NCI-H526 (cell line): ENCODE data around the gene KNDC1.
"Not testable (repeated sequence)": the region's sequence is repeated elsewhere in the genome, so short reads cannot be mapped to it uniquely, and the experiment has no call there.

Experiments
- DNase-seq, 2 experiments: peaks; one replicate each; lab custom pipeline; 2025; lab: John Stamatoyannopoulos, UW

KNDC1 gene

DNA sequence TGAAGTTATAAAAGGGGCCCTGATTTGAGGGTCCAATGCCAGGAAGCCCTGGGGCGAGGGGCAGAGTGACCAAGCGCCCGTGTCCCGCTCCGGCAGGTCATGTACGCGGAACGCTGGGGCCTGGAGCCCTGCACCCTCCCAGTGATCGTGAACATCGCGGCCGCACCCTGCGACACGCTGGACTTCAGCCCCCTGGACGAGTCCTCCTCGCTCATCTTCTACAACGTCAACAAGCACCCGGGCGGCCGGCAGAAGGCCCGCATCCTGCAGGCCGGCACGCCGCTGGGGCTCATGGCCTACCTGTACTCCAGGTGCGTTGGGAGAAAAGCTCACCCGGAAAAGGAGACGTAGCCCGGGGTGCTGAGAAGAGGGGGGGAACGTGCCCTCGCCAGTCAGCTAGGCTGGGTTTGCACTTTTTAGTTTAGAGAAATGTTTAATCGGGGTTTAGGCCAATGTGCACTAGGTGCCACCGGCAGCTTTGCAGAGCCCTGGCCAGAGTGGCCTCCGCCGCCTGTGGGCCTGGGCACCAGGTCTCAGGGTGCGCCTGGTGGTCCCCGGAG is 47.1 kb downstream of the KNDC1 start:
- no peak for DNase-seq

DNA sequence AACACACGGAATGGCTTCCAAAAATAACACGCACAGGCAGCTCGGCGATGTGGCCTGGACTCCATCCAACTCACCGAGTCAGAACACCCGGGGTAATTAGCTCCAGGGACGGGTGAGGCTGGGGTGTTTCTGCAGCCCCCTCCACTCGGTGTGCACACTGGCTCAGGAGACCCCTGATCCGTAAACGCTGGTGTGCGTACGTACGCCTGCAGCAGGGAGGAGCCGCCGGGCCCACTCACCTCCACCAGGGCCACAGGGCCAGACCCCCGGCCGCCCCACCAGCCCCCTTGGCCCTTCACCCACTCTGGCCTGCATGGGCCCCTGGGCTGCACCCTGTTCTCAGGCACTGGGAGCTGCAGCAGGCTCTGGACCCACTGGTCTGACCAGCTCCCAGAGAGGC is 47.6 kb downstream of the KNDC1 start:
- DNase-seq = no peak

DNA sequence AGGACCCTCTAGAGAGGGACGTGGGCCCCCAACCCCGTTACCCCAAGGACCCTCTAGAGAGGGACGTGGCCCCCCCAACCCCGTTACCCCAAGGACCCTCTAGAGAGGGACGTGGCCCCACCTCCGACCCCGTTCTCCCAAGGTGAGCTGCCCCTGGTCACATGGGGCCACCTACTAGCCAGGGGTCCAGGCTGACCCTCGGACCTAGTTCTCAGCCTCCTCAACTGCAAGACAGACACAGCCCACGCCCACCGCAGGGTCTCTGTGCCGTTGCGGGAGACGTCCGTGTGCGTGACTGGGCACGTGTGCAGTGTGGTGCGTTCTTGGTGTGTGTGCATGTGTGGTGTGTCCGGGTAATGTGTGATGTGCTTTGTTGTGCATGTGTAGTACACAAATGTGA is 48.4 kb downstream of the KNDC1 start:
- DNase-seq = no peak

DNA sequence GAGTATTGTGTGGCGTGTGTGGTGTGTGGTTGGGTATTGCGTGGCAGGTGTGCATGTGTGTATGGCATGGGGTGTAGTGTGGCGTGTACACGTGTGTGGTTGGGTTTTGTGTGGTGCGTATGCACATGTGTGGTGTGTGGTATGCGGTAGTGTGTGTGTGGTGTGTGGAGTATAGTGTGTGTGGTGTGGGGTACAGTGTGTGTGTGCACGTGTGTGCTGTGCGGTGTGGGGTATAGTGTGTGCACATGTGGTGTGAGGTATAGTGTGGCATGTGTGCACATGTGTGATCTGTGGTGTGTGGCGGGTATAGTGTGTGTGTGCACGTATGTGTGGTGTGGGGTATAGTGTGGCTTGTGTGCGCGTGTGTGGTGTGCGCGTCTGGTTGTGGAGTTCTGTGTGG is 49.1 kb downstream of the KNDC1 start:
- no peak for DNase-seq

DNA sequence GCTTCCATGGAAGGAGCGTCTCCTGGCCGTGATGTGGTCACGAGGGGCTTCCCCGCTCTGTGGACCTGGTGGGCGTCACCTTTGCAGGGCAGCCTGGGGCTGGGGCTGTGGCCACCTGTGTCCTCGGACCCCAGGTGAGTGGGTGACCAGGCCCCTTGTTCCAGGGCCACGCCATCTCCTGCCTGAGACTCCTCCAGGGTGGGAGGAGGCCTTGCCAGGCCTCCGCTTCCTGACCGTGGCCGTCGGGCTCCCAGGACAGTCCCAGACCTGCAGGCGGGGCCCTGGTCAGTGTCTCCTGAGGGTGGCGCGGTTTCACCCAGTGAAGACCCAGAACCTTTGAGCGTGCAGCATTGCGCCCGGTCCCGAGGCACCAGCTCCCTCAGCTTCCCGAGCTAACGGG is 49.6 kb downstream of the KNDC1 start:
- DNase-seq = no peak

DNA sequence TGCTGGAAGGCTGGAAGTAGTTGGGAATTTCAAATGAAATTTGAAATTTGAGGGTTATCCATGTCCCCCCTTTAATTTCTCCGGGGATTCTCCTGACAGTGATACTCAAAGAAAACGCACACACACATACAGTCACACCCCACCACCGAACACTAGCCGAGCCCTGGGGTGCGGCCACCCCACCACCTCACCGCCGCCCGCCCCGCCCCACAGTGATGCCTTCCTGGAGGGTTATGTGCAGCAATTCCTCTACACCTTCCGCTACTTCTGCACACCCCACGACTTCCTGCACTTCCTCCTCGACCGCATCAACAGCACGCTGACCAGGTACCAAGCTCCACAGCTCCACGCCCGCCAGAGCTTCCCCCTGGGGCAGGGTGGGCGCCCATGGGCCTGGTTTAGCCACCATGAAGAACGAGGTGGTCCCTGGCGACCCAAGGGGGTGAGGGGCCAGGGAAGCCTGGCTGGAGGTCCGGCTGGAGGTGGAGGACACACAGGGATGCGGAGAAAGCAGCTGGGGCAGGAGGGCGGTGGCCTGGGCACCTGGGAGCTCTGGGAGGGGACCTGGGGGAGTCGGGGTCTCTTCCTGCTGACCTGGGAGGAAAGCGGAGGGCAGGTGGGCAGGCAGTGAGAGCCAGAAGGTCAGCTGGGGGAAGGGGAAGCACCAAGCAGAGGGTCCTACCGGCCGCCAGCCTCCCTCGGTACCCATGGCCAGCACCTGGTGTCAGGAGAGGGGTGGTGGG is 50.5 kb downstream of the KNDC1 start:
- no peak for DNase-seq

DNA sequence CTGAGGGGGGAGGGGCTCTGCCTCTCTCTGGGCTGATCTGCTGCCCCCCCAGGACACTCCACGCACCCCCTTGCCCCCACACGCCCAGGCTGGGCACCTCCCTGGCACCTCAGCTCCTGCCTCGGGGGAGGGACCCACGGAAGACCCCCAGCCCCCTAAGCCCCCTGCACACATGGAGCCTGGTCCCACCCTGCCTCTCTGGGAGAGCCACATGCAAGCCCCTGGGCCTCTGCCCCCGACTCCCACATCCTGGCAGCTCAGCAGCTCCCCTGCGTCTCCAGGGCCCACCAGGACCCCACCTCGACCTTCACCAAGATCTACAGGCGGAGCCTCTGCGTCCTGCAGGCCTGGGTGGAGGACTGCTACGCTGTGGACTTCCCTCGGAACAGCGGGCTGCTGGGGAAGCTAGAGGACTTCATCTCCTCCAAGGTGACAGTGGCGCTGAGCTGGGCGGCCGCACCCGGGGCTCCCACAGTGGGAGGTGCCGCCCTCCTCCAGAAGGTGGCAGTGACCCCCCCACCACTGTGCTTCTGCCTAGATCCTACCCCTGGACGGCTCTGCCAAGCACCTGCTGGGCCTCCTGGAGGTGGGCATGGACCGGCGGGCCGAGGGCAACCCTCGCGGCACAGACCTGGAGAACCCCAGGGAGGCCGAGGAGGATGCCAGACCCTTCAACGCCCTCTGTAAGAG is 51.3 kb downstream of the KNDC1 start:
- no peak for DNase-seq

DNA sequence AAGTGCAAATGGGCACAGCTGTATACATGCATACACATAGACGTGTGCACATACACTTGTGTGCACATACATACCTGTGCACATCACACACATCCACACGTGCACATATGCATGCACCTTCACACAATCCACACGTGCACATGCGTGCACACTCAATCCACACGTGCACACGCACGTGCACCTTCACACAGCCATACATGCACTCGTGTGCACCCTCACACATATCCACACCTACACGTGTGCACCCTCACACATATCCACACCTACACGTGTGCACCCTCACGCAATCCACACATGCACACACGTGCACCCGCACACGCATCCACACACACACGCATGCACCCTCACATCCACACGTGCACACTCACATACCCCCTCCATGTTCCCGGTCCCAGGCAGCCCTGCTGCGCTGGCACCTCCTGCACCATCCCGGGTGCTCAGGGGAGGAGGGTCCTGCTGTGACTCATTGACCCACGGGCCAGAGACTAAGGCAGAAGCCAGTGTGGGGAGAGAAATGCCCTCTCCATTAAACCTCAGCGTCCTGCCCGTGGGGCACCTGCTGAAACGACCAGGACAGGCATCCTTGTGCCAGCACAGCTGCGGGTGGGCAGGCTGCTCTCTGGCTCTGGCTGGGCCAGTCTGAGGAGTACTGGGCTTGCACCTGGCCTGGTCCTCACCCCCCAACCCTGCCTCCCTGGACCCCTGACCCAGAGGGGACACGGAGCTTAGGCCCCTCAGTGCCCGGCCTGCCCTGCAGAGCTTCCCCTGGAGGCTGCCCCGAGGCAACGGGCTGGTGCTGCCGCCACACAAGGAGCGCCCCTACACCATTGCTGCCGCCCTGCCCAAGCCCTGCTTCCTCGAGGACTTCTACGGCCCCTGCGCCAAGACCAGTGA is 52.2 kb downstream of the KNDC1 start:
- no peak for DNase-seq

DNA sequence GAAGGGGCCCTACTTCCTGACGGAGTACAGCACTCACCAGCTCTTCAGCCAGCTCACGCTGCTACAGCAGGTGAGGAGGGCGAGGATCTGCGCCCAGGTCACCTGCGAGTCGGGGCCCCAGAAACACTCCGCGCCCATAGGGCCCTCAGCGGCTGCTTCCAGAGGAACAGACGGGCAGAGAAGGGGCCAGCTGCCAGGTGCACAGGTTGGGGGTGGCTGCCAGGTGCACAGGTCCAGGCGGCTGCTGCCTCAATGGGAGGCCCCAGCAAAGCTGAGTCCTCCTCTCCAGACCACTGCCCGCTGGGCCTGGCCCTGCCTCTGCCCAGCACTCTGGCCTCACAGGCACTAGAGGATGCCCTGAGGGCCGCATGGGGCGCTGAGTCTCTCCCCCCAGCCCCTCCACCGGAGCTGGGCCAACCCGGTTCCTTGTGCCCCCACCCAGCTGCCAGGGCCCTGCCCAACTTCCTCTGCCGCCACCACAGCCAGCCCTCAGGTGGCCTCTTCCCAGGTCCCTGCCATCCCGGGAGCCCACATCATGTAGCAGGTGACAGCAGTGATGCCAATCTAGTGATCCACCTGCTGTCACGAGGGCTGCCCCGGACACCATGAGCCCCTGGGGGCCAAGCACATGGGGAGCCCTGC is 53.0 kb downstream of the KNDC1 start:
- DNase-seq = no peak

DNA sequence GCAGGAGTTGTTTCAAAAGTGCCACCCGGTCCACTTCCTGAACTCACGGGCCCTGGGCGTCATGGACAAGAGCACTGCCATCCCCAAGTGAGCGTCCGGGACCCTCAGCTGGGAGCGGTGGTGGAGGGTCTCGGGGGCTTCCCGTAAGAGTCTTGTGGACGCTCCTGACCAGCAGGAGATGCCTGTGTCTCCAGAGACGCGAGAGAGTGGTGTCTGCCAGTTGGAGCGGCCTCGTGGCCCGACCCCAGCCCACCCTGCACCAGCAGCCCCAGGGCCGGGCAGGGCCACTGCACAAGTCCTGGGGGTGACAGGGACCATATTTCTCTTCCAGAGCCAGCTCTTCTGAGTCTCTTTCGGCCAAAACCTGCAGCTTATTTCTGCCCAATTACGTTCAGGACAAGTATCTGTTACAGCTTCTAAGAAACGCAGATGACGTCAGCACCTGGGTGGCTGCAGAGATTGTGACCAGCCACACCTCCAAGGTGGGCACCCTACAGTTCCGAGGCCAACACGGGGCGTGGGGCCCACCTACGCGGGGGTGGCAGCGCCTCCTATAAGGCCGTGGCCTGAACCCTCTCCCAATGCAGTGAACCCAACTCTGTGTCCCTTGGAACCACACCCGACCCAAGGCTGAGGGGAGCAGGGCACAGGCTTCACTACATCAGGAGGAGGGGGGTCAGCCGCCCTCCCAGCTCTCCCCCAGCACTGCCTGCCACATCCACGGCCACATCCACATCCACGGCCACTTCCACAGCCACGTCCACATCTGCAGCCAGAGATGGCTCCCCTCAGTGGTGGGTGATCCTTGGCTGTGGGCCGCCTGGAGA is 53.8 kb downstream of the KNDC1 start:
- DNase-seq = no peak

DNA sequence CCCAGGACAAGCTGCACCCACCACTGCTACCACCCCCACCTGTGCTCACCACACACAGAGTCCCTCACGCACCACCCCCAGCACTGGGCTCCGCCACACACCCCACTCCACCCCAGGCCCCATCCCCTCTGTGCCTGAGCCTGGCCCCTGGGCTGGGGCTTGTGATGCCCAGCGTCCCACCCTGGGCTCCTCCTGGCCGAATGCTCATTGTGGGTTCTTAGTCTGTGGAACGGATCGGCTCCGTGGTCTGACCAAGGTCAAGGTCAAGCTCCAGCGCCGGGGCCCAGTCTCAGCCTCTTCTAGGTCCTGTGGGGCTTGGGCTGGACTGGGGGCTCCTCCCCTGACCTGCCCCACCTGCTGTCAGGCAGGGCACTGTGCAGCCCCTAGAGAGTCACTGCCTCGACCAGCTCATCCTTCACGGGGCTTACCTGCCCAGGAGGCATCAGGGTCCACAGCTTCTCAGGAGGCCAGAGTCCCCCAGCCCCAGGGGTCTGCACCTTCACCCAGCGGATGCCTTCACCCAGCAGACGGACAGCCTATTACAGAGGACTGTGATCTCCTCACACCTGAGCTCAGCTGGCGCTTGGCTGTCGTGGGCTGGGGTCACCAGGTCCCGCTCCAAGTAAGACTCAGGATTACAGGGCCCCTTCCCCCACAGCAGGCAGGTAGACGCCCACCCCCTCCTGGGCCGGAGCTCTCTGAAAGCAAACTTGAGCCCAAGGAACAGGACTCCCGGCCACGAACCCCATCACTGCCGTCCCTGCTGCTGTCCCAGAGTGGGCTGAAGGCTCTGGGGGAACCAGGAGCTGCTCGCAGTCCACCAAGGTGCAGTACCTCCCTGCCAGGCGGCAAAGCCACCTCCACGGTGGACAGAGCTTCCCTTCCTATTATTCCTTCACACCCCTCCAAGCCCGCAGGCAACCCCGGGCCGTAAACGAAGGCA is 54.7 kb downstream of the KNDC1 start:
- no peak for DNase-seq

DNA sequence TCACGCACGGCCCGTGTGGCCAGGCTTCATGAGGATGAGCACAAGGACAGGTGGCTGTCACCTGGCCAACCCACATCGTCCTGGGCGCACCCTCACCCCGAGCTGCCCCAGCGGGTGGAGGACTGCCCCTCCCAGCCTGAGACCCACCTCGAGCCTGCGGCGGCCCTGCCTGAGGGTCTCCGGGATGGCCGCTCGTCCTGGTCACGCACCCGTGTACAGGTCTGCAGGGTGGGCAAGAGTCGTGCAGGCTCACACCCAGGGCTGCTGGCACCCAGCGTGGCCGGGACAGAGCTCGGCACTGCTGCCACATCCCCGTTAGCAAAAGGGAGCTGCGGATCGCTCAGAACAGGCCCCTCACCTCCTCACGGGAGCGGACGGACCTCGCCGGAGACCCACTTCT is 55.6 kb downstream of the KNDC1 start:
- no peak for DNase-seq

DNA sequence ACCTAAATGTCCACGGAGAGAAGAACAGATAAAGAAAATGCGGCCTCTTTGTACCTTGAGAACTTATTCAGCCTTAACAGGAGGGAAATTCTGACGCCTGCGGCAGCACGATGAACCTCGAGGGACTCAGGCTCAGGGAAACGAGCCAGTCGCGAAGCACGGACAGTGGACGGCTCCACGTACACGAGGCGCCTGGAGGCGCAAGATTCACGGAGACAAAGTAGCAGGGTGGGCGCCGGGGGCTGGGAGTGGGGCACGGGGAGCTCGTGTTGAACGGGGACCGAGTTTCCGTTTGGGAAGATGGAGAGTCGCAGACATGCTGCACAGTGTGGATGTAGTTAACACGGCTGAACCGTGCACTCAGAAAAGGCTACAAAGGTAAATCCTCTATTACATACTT is 56.8 kb downstream of the KNDC1 start:
- DNase-seq = no peak

DNA sequence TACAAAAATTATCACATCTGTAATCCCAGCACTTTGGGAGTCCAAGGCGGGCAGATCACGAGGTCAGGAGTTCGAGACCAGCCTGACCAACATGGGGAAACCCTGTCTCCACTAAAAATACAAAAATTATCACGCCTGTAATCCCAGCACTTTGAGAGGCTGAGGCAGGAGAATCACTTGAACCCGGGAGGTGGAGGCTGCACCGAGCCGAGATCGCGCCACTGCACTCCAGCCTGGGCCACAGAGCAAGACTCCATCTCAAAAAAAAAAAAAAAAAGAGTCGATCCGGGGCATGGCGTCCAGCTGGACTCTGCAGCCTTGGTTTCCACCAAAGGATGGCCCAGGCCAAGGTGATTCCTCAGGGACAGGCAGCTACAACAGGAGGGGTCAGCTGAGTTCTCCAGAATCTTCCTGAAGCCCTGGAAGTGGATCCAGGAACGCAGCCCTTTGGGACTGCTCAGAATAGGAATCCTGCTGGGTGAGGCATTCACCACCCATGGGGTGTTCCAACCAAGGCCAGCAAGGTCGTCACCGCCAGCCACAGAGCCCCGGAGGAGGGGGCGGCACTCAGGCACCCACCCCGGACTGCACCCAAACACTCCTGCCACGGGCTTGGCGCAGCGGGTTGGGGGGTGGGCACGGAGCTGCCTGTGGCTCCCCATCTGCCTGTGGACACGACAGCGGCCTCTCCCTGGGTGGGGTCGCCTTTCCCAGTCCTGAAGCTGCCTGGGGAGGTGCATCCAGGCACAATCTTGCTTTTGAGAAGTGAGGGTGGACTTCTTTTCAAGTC is 58.0 kb downstream of the KNDC1 start:
- no peak for DNase-seq

DNA sequence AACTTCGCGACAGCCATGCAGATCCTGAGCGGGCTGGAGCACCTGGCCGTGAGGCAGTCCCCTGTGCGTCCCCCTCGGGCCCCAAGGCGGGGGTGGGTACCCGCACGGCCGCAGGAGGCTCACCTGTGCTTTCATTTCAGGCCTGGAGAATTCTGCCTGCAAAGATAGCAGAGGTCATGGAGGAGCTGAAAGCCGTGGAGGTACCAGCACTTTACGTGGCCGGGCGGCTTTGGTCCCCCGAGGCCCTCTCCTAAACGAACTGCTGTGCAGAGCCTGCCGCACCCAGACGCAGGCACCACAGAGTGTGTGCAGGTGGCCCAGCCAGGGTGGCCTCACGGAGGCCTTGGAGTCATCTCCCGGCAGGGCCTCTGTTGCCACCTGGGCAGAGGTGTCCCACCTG is 58.9 kb downstream of the KNDC1 start:
- DNase-seq = no peak

DNA sequence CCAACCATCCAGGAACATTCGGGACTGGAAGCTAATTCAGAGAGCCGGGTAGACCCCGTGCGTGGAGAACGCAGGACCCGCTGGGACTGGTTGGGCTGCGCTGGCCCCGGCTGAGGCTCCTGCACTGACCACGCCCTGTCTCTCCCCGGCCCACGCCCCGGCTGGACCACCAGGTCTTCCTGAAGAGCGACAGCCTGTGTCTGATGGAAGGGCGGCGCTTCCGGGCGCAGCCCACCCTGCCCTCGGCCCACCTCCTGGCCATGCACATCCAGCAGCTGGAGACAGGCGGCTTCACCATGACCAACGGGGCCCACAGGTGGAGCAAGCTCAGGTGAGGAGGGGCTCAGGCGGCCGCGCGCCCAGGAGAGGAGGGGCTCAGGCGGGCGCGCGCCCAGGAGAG is 59.8 kb downstream of the KNDC1 start:
- DNase-seq = no peak

DNA sequence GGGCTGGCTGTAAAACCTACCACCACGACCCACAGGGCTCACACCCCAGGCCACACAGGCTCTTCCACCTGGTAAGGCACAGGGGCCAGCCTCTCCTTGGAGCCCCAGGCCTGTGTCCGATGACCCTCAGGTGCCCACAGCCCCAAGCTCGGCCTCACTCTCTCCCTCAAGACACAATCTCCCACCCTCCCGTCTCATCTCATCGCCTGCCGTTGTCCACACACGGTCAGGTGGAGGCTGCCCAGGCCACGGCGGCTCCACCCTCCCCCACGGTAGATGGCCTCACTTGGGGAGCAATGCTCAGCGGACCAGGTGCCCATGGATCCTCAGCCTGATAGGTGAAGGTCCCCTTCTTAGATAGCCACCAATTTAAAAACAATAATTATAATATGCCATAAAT is 61.3 kb downstream of the KNDC1 start:
- DNase-seq = no peak

DNA sequence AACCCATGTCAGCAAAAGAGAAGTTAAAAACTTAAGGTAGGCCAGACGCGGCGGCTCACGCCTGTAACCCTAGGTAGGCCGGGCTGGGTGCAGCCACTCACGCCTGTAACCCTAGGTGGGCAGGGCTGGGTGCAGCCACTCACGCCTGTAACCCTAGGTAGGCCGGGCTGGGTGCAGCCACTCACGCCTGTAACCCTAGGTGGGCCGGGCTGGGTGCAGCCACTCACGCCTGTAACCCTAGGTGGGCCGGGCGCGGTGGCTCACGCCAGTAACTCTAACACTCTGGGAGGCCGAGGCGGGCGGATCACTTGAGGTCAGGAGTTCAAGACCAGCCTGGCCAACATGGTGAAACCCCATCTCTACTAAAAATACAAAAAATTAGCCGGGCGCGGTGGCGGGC is 61.7 kb downstream of the KNDC1 start:
- DNase-seq = not testable (repeated sequence)

DNA sequence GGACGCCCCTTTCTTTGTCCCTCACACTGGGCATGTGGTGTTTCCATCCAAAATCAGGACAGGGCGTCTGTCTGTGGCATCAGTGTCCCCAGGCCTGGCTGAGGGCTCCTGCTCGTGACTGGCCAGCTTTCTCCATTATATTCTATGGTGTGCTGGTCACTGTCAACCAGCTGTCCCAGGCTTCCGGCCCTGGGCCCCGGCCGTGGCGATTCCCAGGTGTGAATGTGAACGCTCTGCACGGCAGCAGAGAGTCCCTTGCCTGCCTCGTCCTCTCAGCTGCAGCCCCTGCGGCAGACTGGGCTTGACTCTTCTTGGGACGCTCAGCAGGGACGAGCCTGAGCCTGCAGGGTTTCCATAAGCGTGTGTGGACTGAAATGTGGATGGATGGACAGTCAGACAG is 64.1 kb downstream of the KNDC1 start:
- DNase-seq = peak in 1 of 2 experiments; percentile 44
